ENCODE measurements around the gene PKDREJ. TPM values are rescaled to one million over a fixed set of nuclear protein-coding genes. Genes with fewer than 3 reads are reported as not detected.

The PKDREJ gene
- total RNA-seq, 1 experiment from 2014 or later, result 0.02 TPM

GRCh38 chr22:46224898-46225290 lies 38.2 kb downstream of the PKDREJ start (continued):
- TF ChIP-seq, protein P1, sequence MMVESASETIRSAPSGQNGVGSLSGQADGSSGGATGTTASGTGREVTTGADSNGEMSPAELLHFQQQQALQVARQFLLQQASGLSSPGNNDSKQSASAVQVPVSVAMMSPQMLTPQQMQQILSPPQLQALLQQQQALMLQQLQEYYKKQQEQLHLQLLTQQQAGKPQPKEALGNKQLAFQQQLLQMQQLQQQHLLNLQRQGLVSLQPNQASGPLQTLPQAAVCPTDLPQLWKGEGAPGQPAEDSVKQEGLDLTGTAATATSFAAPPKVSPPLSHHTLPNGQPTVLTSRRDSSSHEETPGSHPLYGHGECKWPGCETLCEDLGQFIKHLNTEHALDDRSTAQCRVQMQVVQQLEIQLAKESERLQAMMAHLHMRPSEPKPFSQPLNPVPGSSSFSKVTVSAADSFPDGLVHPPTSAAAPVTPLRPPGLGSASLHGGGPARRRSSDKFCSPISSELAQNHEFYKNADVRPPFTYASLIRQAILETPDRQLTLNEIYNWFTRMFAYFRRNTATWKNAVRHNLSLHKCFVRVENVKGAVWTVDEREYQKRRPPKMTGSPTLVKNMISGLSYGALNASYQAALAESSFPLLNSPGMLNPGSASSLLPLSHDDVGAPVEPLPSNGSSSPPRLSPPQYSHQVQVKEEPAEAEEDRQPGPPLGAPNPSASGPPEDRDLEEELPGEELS (CRISPR knock-in tag; IDR thresholded peaks at IDR 0.05), result no peak
- no peak for TF ChIP-seq HMGXB4 (CRISPR knock-in tag; IDR thresholded peaks at IDR 0.05)
- no peak for TF ChIP-seq AFF4 (CRISPR knock-in tag; IDR thresholded peaks at IDR 0.05; ENCODE audit: borderline replicate concordance)
- no peak for TF ChIP-seq ZNF416 (CRISPR knock-in tag; IDR thresholded peaks at IDR 0.05)

DNA sequence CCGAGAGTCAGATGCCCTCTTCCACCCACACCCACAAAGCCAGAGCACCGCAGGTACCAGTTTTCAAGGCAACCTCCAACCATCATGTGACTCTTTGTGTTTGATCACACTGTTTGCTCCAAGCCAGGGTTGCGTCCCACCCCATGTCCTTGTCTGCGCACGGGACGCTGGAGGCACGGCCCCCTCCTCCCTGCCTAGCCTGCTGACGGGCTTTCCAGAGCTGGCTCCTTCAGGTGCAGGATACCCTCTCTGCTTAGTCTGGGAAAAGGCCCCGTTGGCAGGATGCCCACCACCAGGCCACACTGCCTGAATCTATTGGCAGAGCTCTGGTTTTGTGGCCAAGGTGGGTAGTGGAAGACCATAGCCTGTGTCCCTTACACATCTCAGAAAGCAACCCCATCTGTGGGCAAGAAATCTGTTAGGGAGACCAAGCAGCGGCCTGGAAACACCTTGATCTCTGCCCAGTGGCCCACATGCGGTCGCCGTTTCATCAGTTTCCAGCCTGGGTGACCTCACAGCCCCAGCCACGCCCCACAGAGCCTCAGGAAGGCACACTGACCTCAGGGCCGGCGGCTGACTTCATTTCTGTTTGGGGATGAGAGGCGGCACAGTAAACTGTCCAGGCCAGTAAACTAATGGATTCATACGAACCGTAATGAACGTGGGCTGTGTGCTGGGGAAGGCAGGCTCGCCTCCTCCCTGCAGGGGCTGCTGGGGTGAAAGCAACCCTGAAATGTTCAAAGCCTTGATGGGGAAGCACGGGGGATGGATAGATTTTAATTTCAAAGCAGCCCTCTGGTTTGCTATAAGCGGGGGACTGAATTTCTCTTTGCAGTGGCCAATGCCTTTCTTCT lies 38.9 kb downstream of the PKDREJ start:
- DNase-seq (ENCODE audit: low spot score) (no peak), ATAC-seq (no peak)
- H3K9me3 Mint-ChIP-seq, result peaks cover 6% of the 10 kb centered on the region
- peaks cover 3% of the 10 kb centered on the region for H3K4me1 Mint-ChIP-seq
- H3K27ac Mint-ChIP-seq, result no peak overlapping the region
- no peak for TF ChIP-seq RORB (CRISPR knock-in tag; IDR thresholded peaks at IDR 0.05)
- no peak for TF ChIP-seq HMGXB4 (CRISPR knock-in tag; IDR thresholded peaks at IDR 0.05)
- TF ChIP-seq ESRRA (CRISPR knock-in tag; IDR thresholded peaks at IDR 0.05; ENCODE audit: borderline replicate concordance), result no peak
- no peak for TF ChIP-seq NFYB (CRISPR knock-in tag; conservative IDR thresholded peaks at IDR 0.05; ENCODE audit: low read depth)
- H3K27me3 Mint-ChIP-seq (ENCODE audit: low read depth), result no peaks in the 10 kb centered on the region
- POLR2A ChIA-PET, result interaction anchor here (0.5 kb wide), 1 partner anchor 30 kb away, joined by 6 read pairs; no protein-coding TSS in a partner anchor
- CTCF ChIA-PET, result no interaction called here
- H3K4me3 Mint-ChIP-seq, result no peak overlapping the region
- H3K36me3 Mint-ChIP-seq, result peaks cover 3% of the 10 kb centered on the region

DNA sequence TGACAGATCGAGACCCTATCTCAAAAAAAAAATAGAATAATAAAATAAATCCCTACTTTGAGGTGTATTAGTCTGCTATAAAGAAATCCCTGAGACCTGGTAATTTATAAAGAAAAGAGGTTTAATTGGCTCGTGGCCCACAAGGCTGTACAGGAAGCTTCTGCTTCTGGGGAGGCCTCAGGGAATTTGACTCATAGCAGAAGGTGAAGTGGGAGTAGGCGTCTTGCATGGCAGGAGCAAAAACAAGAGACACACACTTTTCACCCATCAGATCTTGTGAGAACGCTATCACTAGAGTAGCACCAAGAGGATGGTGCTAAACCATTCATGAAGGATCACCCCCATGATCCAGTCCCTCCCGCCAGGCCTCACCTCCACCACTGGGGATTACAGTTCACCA lies 42.2 kb downstream of the PKDREJ start:
- no peak overlapping the region for H3K27ac Mint-ChIP-seq
- no peak for TF ChIP-seq NR2C2 (CRISPR knock-in tag; IDR thresholded peaks at IDR 0.05)
- no peak for TF ChIP-seq EMX1 (CRISPR knock-in tag; IDR thresholded peaks at IDR 0.05)
- no peak for TF ChIP-seq NFYB (CRISPR knock-in tag; conservative IDR thresholded peaks at IDR 0.05; ENCODE audit: low read depth)
- TF ChIP-seq NFATC4 (CRISPR knock-in tag; IDR thresholded peaks at IDR 0.05), result no peak
- TF ChIP-seq, protein P2, sequence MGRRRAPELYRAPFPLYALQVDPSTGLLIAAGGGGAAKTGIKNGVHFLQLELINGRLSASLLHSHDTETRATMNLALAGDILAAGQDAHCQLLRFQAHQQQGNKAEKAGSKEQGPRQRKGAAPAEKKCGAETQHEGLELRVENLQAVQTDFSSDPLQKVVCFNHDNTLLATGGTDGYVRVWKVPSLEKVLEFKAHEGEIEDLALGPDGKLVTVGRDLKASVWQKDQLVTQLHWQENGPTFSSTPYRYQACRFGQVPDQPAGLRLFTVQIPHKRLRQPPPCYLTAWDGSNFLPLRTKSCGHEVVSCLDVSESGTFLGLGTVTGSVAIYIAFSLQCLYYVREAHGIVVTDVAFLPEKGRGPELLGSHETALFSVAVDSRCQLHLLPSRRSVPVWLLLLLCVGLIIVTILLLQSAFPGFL (CRISPR knock-in tag; IDR thresholded peaks at IDR 0.05; ENCODE audit: borderline replicate concordance), result no peak
- TF ChIP-seq JAZF1 (CRISPR knock-in tag; IDR thresholded peaks at IDR 0.05), result no peak
- no peak for TF ChIP-seq STAT6 (CRISPR knock-in tag; conservative IDR thresholded peaks at IDR 0.05; ENCODE audit: low read depth)
- TF ChIP-seq USF1 (CRISPR knock-in tag; IDR thresholded peaks at IDR 0.05), result no peak
- TF ChIP-seq HMGA2 (CRISPR knock-in tag; IDR thresholded peaks at IDR 0.05), result no peak
- TF ChIP-seq NR3C1 (CRISPR knock-in tag; conservative IDR thresholded peaks at IDR 0.05; ENCODE audit: low read depth), result no peak
- no peak for TF ChIP-seq ZNF423 (CRISPR knock-in tag; IDR thresholded peaks at IDR 0.05)
- no peak for TF ChIP-seq TP53 (CRISPR knock-in tag; IDR thresholded peaks at IDR 0.05)
- H3K36me3 Mint-ChIP-seq, result peaks cover 3% of the 10 kb centered on the region
- POLR2A ChIA-PET, result no interaction called here
- no peak for DNase-seq (ENCODE audit: low spot score)
- H3K4me1 Mint-ChIP-seq, result peaks cover 3% of the 10 kb centered on the region
- H3K9me3 Mint-ChIP-seq, result peaks cover 4% of the 10 kb centered on the region
- H3K4me3 Mint-ChIP-seq, result no peak overlapping the region
- CTCF ChIA-PET, result no interaction called here
- H3K27me3 Mint-ChIP-seq (ENCODE audit: low read depth), result no peaks in the 10 kb centered on the region
- ATAC-seq, result no peak
